ENCODE data around the gene FKBP15. TPM values are rescaled to one million over a fixed set of nuclear protein-coding genes. Genes with fewer than 3 reads are reported as not detected.
A peak's percentile ranks its signal among the peaks of the same experiment; 100 is the strongest.
"Not testable (repeated sequence)": the region's sequence is repeated elsewhere in the genome, so short reads cannot be mapped to it uniquely, and the experiment has no call there.

The FKBP15 gene
- 10 to 100 TPM; 37.4 to 40.7 TPM for total RNA-seq

- Mint-ChIP-seq H3K9me3 (no peaks in the 10 kb centered on the region), H3K36me3 (peaks cover 3% of the 10 kb centered on the region), H3K4me1 (peaks cover 36% of the 10 kb centered on the region), H3K27ac (peak within 1 kb of the TSS; percentile 71), H3K27me3 (no peaks in the 10 kb centered on the region), H3K4me3 (peak within 1 kb of the TSS; percentile 86)
- peak; percentile 95 for DNase-seq
- ATAC-seq (ENCODE audit: low read depth), result peak; percentile 98
- POLR2A ChIA-PET, result interaction anchor here (0.5 to 3.1 kb wide), 14 partner anchors 11 to 848 kb away, joined by 3 to 12 read pairs (median 4); partner anchors contain the start of genes BSPRY, C9orf43, CDC26 and HDHD3
Observed at GRCh38 chr9:113221003-113221799, at the start of gene FKBP15, which contains the start of gene SLC31A1. FKBP15 (minus strand) TSS chr9:113221277; CDS start chr9:113221243, 34 bp downstream. SLC31A1 (plus strand) TSS chr9:113221544; CDS start chr9:113256149, 34,605 bp downstream.

DNA sequence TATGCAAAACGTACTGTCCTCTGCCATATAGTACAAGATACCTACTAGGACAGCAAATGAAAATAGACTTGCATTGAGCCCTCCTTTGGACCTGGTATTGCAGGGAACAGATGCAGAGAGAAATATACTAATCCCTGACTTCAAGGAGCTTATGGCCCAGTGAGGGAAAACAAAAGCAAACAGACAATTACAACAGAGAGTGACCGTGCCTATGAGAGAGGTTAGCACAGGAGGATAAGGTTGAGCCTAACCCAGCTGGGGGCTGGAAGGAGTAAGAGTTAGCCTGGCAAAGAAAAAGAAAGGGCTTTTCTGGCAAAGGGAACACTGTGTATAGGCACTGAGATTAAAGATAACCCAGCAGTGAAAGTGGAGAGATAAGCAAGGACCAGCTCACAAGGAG is 48.8 kb upstream of the FKBP15 start:
- Mint-ChIP-seq H3K36me3 (peaks cover 16% of the 10 kb centered on the region), H3K4me3 (no peak overlapping the region), H3K27me3 (no peaks in the 10 kb centered on the region), H3K27ac (no peak overlapping the region), H3K4me1 (peaks cover 12% of the 10 kb centered on the region), H3K9me3 (no peaks in the 10 kb centered on the region)
- ATAC-seq (ENCODE audit: low read depth), result no peak
- no peak for DNase-seq
- POLR2A ChIA-PET, result interaction anchor here (0.8 kb wide), 1 partner anchor 48 kb away, joined by 3 read pairs; the partner anchor contains the start of gene SLC31A1

- Mint-ChIP-seq H3K36me3 (peaks cover 18% of the 10 kb centered on the region), H3K27ac (no peak overlapping the region), H3K4me1 (peaks cover 10% of the 10 kb centered on the region), H3K4me3 (no peak overlapping the region), H3K27me3 (no peaks in the 10 kb centered on the region), H3K9me3 (no peaks in the 10 kb centered on the region)
- POLR2A ChIA-PET, result interaction anchor here (0.8 kb wide), 1 partner anchor 48 kb away, joined by 3 read pairs; the partner anchor contains the start of gene SLC31A1
- DNase-seq (no peak), ATAC-seq (ENCODE audit: low read depth) (no peak)
Observed at GRCh38 chr9:113269355-113269754, 48.3 kb upstream of the FKBP15 start.

DNA sequence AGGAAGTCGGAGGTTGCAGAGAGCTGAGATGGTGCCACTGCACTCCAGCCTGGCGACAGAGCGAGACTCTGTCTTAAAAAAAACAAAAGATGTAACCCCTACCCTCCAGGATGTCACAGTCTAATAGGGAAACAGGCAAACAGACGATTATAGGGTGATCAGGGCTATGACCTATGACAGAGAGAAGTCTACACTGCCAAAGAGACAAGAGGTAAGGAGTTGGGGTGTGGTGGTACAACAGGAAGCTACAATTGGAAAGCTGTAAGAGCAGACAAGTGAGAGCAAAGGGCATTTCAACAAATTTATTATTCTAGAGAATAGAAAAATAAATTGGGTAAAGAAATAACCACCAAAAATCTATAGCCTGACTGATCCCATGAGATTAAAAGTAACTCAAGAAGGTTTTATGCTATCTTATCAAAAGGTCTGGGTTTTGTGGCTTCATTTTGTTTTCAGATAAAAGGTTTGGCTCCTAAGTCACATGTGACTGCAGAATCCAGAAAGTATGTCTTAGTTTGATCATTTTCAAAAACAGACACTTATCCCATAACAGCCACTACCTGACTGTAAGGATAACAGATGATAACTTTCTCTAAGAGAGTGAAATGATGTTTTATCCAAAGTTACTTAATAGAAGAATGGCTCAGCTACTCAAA is 47.0 kb upstream of the FKBP15 start:
- ATAC-seq (ENCODE audit: low read depth) (no peak), DNase-seq (no peak)
- H3K4me3 Mint-ChIP-seq, result no peak overlapping the region
- H3K4me1 Mint-ChIP-seq, result peaks cover 5% of the 10 kb centered on the region
- no peaks in the 10 kb centered on the region for H3K9me3 Mint-ChIP-seq
- H3K36me3 Mint-ChIP-seq, result peaks cover 18% of the 10 kb centered on the region
- H3K27ac Mint-ChIP-seq, result no peak overlapping the region
- POLR2A ChIA-PET, result no interaction called here
- H3K27me3 Mint-ChIP-seq, result no peaks in the 10 kb centered on the region

DNA sequence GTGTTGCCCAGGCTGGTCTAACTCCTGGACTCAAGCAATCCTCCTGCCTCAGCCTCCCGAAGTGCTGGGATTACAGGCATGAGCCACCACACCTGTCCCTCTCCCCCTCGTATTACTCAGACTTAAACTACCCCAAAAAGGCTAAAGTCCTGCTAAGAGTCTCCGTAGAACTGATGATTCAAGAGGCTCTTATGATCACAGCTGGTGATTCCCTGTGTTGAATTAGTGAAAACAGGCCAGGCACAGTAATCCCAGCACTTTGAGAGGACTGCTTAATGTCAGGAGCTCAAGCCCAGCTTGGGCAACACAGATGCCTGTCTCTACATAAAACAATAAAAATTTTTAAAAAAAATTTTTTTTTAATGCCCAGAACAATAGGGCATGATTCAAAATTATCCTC is 45.1 kb upstream of the FKBP15 start:
- DNase-seq (no peak), ATAC-seq (ENCODE audit: low read depth) (no peak)
- Mint-ChIP-seq H3K4me1 (peaks cover 5% of the 10 kb centered on the region), H3K9me3 (no peaks in the 10 kb centered on the region), H3K4me3 (no peak overlapping the region), H3K27me3 (no peaks in the 10 kb centered on the region), H3K36me3 (peaks cover 19% of the 10 kb centered on the region), H3K27ac (no peak overlapping the region)
- POLR2A ChIA-PET, result no interaction called here

GRCh38 chr9:113261917-113262671 is 41.0 kb upstream of the FKBP15 start:
- no peak overlapping the region for H3K4me3 Mint-ChIP-seq
- H3K27ac Mint-ChIP-seq, result no peak overlapping the region
- H3K27me3 Mint-ChIP-seq, result no peaks in the 10 kb centered on the region
- H3K9me3 Mint-ChIP-seq, result no peaks in the 10 kb centered on the region
- H3K4me1 Mint-ChIP-seq, result peaks cover 3% of the 10 kb centered on the region
- POLR2A ChIA-PET, result no interaction called here
- ATAC-seq (ENCODE audit: low read depth) (no peak), DNase-seq (no peak)
- H3K36me3 Mint-ChIP-seq, result peaks cover 23% of the 10 kb centered on the region

DNA sequence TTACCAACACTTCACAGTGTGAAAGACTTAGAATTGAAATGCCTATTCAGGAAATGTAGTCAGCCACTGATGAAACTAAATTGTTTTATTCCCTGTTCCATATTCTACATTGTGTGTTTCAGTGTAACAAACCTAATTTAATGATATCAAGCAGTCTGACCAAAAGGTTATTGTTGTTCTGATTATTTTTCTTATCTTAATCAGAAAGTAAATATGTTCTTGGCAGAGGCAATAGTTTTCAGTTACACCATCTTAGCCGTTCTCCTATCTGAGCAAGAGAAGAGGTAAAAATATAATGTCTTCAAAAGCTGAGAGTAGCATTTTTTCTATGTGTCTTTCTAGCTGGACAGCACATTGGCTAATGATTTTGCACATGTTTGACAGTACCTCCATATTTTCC is 37.2 kb upstream of the FKBP15 start:
- no peaks in the 10 kb centered on the region for H3K9me3 Mint-ChIP-seq
- no peak for DNase-seq
- peaks cover 15% of the 10 kb centered on the region for H3K36me3 Mint-ChIP-seq
- no peak overlapping the region for H3K4me3 Mint-ChIP-seq
- no peaks in the 10 kb centered on the region for H3K27me3 Mint-ChIP-seq
- H3K27ac Mint-ChIP-seq, result no peak overlapping the region
- no peak for ATAC-seq (ENCODE audit: low read depth)
- peaks cover 3% of the 10 kb centered on the region for H3K4me1 Mint-ChIP-seq
- POLR2A ChIA-PET, result no interaction called here

DNA sequence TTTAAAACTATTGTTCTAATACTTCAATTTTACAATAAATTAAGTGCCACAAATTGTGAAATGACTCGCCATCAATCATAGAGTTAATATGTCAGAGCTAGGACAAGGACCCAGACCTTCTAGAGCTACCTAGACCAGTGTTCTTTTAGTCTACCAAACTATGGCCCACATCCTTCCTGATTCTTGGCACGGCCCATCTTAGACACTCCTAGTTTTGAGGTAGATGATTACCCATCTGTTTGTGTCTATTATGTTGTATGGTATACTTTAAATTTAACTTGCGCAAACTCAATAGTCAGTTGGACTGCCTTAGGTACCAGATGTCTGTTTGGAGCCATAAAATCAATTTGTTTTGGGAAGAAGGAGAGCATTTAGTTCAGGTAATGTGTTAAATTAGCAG is 36.8 kb upstream of the FKBP15 start:
- no peak overlapping the region for H3K4me3 Mint-ChIP-seq
- POLR2A ChIA-PET, result no interaction called here
- no peaks in the 10 kb centered on the region for H3K27me3 Mint-ChIP-seq
- no peak overlapping the region for H3K27ac Mint-ChIP-seq
- DNase-seq (no peak), ATAC-seq (ENCODE audit: low read depth) (no peak)
- H3K36me3 Mint-ChIP-seq, result peaks cover 15% of the 10 kb centered on the region
- no peaks in the 10 kb centered on the region for H3K9me3 Mint-ChIP-seq
- H3K4me1 Mint-ChIP-seq, result peaks cover 5% of the 10 kb centered on the region

DNA sequence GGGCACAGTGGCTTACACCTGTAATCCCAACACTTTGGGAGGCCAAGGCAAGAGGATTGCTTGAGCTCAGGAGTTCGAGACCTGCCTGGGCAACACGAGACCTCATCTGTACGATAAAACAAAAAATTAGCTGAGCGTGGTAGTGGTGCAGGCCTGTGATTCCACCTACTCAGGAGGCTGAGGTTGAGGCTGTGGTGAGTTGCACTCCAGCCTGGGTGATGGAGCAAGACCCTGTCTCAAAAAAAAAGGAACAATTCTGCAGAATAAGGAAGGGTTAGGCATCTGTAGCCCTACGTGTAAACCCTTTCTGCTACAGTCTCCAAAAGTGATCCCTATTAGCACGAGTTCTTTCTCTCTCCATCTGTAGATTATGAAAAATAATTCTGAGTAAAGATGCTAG is 34.4 kb upstream of the FKBP15 start:
- DNase-seq (no peak), ATAC-seq (ENCODE audit: low read depth) (no peak)
- Mint-ChIP-seq H3K27me3 (no peaks in the 10 kb centered on the region), H3K9me3 (peaks cover 1% of the 10 kb centered on the region), H3K27ac (no peak overlapping the region), H3K4me1 (peaks cover 5% of the 10 kb centered on the region), H3K36me3 (peaks cover 14% of the 10 kb centered on the region), H3K4me3 (no peak overlapping the region)
- POLR2A ChIA-PET, result no interaction called here

GRCh38 chr9:113254991-113255390 is 33.9 kb upstream of the FKBP15 start:
- DNase-seq (no peak), ATAC-seq (ENCODE audit: low read depth) (no peak)
- Mint-ChIP-seq H3K4me3 (no peak overlapping the region), H3K4me1 (peaks cover 5% of the 10 kb centered on the region), H3K9me3 (peaks cover 1% of the 10 kb centered on the region), H3K27me3 (no peaks in the 10 kb centered on the region), H3K27ac (no peak overlapping the region), H3K36me3 (peaks cover 12% of the 10 kb centered on the region)
- POLR2A ChIA-PET, result no interaction called here

GRCh38 chr9:113250807-113251206 is 29.7 kb upstream of the FKBP15 start:
- ATAC-seq (ENCODE audit: low read depth), result no peak
- POLR2A ChIA-PET, result no interaction called here
- no peaks in the 10 kb centered on the region for H3K27me3 Mint-ChIP-seq
- peaks cover 2% of the 10 kb centered on the region for H3K4me1 Mint-ChIP-seq
- DNase-seq, result no peak
- no peak overlapping the region for H3K4me3 Mint-ChIP-seq
- H3K27ac Mint-ChIP-seq, result no peak overlapping the region
- peaks cover 9% of the 10 kb centered on the region for H3K36me3 Mint-ChIP-seq
- peaks cover 3% of the 10 kb centered on the region for H3K9me3 Mint-ChIP-seq

GRCh38 chr9:113249661-113250060 is 28.6 kb upstream of the FKBP15 start:
- DNase-seq, result not testable (repeated sequence)

DNA sequence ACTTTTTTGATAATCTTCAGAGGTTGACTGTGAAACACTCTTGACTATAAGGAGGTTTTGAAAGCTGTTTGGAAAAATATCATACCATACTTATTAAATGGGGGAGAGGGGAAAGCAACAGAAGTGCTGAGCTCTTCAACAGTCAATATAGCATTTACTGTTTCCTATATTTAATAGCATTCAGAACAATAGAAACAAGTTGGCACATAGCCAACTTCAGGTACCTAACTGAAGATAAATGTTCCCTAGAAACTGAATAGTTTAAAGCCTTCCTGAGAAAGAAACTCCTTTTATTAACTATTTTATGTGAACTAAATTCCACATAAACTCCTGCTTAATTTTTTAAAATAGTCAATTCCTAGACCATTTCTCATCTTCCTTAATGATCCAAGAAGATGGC is 26.6 kb upstream of the FKBP15 start:
- H3K4me3 Mint-ChIP-seq, result no peak overlapping the region

More at GRCh38 chr9:113249661-113250060, 28.6 kb upstream of the FKBP15 start:
- H3K4me1 Mint-ChIP-seq; H3K9me3 Mint-ChIP-seq; H3K4me3 Mint-ChIP-seq; H3K27me3 Mint-ChIP-seq; POLR2A ChIA-PET; ATAC-seq (ENCODE audit: low read depth); H3K27ac Mint-ChIP-seq; H3K36me3 Mint-ChIP-seq: not testable (repeated sequence)

More for the DNA sequence above, 26.6 kb upstream of the FKBP15 start:
- ATAC-seq (ENCODE audit: low read depth) (no peak), DNase-seq (no peak)
- Mint-ChIP-seq H3K27me3 (no peaks in the 10 kb centered on the region), H3K27ac (no peak overlapping the region), H3K36me3 (peaks cover 9% of the 10 kb centered on the region), H3K9me3 (peaks cover 3% of the 10 kb centered on the region), H3K4me1 (no peaks in the 10 kb centered on the region)
- POLR2A ChIA-PET, result no interaction called here

All from activated naive CD8-positive, alpha-beta T cell treated with anti-CD3 and anti-CD28 coated beads, Interleukin-2, amount 10 ng/mL, durations not matched to agents 7 days and 5 days (primary cell).